Sciatic nerve (tissue), 2 donors: ENCODE measurements around the gene COL18A1. TPM values are rescaled to one million over a fixed set of nuclear protein-coding genes. Genes with fewer than 3 reads are reported as not detected.

Experiments used
- ATAC-seq: fragments of 200-7000 bp; cut with Tn5 transposase; one replicate; pipeline ENCODE4 v1.9.1; 2020; ENCODE audit warnings: mild to moderate bottlenecking, moderate library complexity
- DNase-seq: peaks from one replicate; pipeline ENCODE4 v3.0.0-alpha.2; 2020; ENCODE audit warnings: low spot score
- intact Hi-C: fragments of 100-400 bp; cut with DNase I; formaldehyde crosslinking; loops from one replicate; pipeline ENCODE4 v1.14.2; 2022
- total RNA-seq: library from RNA; stranded (reverse); fragmentation: NEBNext Ultra II Directional; extraction: Animal tissue kit (Norgen Biotek cat#: 25700); gene quantifications from one replicate; pipeline ENCODE4 v1.2.1, GENCODE V29; 2021
- donor health status: DM: no; HTN: no; CAD: no.
- donor health status: DM: no; HTN: no; CAD: no.

The COL18A1 gene
- total RNA-seq, 1 donor from 2014 or later = 129 TPM

DNA sequence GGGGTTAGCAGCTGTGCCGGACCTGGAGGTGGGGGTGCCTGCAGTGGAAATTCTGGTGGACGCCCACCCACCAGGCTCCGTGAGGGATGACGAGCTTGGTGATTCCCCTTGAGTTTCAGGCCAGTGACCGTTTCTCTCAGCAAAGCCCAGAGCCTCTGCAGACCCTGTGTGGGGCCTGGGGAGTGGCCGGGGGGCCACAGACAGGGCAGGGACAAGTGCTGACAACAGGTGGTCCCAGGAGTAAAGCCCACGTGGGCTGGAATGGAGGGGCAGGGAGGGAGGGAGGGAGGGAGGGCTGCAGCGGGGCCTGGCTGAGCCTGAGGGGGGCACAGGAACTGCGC, 52.8 kb downstream of the COL18A1 start:
- ATAC-seq (no peak), DNase-seq (no peak)
- intact Hi-C loops = no loop called here

DNA sequence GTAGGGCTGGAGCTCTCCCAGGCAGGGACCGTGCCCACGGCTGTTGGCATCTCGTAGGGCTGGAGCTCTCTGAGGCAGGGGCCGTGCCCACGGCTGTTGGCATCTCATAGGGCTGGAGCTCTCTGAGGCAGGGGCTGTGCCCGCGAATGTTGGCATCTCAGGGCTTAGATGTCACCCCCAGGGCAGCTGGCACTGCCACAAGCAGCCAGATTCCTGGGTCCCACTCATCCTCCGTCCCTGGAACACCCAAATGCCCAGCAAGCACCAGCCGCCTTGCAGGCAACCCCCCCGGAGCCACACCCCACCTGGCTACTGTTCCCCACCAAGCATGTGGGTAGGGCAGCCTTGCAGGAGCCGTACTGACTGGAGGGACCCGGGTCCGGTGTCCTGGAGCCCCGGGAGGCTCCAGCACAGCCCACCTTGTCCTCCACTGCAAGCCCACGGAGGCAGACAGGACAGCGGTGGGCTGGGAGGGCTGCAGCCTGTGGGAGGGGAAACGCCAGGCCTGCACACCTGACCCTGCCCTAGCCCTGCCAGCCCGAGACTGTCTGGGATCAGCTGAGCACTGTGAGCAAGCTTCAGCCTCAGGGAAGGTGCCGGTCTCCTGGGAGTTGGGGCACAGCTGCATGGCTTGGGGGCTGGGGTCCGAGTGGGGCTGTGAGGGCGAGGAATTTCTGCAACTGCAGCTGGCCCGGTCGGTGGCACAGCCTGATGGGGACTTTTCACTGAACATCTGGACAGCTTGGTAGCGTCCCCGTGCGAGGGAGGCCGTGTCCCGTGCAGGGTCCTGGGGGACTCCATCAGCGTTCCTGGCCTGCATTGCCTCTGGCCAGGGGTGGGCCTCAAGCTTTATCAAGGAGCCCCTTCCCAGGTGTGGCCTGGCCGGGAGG, 53.6 kb downstream of the COL18A1 start:
- intact Hi-C loops = no loop called here
- ATAC-seq = no peak
- no peak for DNase-seq

DNA sequence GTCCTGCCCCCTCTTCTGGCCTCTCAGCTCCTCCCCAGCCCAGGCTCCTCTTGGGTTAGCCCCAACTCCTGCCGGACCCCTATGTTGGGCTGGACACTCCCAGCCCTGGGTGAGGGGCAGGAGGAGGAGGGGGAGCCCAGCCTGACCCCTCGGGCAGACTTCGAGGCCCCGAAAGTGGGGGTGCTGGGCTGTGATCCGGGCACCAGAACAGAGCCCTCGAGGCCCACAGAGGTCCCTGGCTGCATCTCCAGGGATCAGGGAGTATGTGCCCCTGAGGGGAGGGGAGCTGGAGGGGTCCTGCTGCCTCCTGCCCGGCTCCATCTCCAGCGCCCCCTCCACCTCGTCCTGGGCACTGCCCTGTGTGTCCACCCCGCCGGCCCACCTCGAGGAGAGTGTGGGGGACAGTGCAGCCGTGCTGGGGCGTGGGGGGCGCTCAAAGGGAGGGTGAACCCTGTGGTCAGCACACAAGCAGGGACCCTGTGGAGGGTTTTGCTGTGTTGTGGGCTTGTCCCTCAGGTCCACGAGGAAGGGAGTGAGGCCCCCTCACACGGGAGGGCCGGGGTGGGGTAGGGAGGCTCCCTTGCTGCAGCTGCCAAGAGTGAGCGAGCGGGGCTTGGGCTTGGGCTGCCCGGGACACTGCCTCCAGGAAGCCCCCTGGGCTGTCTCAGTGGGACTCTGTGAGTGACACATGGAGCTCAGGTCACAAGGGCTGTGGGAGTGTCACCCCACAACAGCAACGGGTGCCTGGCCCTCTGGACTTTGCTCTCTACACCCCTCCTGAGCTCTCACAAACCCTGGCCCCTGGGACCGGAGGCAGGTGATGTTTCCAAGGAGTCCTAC, 54.4 kb downstream of the COL18A1 start:
- DNase-seq = no peak
- intact Hi-C loops = no loop called here
- no peak for ATAC-seq

DNA sequence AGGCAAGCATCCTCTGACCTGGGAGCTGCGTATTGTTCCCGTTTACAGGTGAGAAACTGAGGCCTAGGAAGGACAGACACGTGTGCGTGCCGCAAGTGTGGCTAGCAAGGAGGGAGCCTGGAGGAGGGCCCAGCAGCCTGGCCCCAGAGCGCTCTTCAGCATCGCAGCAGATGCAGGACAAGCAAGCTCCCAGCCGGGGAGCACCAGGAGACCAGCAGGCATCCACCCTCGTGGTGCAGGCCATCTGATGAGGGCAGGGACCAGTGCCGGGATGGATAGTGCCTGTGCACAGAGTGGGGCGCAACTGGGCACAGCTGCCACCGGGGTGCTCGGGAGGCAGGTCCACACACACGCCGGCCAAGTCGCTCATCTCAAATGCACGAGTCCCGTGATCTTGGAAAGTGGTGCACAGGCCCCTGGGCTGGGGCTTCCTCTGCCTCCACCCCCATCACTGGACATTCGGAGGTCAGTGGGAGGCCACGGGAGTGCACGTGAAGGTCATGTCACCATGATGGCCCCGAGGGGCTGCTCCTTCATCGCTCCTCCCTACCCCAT, 55.1 kb downstream of the COL18A1 start:
- no peak for DNase-seq
- intact Hi-C loops = no loop called here

DNA sequence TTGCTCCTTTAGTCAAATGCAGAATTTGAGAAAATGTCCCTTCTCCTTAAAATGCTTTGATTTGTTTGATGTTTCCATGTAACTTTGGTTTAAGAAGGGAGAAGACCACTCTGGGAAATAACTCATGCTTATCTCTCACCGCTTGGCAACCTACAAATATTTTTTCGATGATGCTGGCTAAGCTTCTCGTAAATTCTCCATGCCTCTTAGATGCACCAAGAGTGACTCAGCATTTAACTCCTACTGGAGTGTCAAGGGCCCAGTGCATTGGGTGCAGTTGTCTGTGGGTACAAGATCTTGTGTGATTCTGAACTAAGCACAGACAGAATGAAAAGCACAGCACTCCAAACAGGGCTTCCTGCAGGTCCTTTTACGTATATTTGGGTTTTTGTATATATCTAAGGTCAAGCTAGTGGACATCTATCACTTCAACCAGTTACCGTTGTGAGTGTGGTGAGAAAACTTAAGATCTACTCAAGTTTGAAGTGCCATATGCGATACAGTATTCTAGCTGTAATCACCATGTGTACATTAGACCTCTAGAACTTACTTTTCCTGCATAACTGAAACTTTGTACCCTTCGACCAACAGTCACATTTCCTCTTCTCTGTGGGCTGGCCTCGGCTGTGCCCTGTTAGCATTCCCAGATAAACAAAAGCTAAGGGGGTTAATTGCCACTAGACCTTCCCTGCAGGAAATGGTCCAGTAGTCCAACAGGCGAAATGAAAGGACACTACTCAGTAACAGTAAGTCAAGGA, 55.8 kb downstream of the COL18A1 start:
- ATAC-seq (no peak), DNase-seq (no peak)
- intact Hi-C loops = no loop called here

More for the DNA sequence above, 55.1 kb downstream of the COL18A1 start:
- no peak for ATAC-seq

DNA sequence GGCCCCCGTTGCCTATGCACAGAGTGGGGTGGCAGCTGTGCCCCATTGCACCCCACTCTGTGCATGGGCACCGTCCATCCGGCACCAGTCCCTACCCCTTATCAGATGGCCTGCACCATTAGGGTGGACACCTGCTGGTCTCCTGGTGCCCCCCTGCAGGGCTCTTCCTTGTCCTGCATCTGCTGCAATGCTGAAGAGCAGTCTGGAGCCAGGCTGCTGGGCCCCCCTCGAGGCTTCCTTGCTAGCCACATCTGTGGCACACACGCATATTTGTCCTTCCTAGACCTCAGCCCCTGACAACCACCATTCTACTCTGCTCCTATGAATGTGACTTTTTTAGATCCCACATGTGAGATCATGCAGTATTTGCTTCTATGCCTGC, 56.4 kb downstream of the COL18A1 start:
- ATAC-seq (no peak), DNase-seq (no peak)
- intact Hi-C loops = no loop called here

DNA sequence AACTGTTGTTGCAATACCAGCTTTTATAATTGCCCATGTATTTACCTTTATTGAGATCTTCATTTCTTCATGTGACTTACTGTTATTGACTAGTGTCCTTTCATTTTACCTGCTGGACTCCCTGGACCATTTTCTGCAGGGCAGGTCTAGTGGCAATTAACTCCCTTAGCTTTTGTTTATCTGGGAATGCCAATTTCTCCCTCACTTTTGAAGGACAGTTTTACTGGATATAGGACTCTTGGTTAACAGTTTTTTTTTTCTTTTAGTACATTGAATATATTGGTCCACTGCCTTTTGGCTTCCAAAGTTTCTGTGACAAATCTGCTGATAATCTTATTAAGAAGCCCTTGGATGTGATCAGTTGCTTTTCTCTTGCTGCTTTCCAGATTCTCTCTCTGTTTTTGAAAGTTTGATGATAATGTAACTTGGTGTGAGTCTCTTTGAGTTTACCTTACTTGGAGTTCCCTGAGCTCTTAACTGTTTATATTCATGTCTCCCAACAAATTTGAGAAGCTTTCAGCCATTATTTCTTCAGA, 56.9 kb downstream of the COL18A1 start:
- intact Hi-C loops = no loop called here
- no peak for ATAC-seq
- DNase-seq = no peak

DNA sequence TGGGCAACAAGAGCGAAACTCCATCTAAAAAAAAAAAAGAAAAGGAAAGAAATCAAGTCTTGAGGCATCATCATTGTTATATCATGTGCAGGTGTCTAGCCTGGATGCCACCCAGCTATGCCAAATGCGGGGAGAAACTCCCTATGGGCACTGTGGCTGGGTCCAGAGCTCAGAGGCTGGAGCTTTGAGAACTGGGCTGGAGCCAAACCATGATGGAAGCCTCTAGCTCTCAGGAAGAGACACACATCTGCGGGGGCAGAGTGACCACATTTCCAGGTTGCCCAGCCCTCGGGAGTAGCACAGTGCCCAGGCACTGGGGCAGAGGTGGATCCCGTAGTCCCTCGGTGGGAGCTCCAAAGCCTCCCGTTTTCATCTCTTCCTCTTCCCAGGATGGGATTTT, 58.9 kb downstream of the COL18A1 start:
- ATAC-seq = no peak
- no peak for DNase-seq
- intact Hi-C loops = no loop called here

DNA sequence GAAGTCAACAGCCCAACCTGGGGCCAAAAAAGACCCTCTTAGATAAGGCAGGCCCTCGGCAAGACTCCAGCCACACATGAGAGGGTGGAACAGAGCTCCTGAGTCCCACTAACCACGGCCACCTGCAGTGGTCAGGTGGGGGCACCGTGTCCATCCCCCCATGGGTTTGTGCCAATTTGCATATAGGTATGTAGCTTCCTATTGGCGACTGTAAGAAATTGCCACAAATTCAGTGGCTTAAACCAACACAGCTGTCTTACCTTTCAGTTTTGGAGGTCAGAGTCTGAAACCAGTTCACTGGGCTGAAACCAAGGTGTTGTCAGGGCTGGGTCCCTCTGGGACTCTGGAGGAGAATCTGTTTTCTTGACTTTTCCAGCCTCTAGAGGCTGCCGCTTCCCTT, 59.3 kb downstream of the COL18A1 start:
- ATAC-seq (no peak), DNase-seq (no peak)
- intact Hi-C loops = no loop called here

DNA sequence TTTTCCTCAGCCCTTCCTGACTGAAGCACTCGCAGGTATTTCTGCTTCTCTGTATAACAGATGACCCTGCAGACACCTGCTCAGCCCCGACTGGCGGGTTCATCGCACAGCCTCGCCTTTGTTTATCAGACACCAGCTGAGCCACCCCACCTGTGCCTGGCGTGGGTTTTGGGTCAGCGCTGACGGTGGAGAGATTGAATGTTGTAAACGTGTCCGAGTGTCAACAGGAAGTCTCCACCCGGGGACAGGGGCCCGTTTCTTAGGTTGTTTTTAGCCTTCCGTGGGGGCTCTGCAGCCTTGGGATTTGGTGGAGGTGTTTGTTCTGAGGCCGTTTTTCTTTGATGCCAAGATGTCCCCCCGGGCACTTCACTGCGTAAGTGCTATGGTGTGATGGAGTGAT, 60.1 kb downstream of the COL18A1 start:
- intact Hi-C loops = no loop called here
- ATAC-seq (no peak), DNase-seq (no peak)

DNA sequence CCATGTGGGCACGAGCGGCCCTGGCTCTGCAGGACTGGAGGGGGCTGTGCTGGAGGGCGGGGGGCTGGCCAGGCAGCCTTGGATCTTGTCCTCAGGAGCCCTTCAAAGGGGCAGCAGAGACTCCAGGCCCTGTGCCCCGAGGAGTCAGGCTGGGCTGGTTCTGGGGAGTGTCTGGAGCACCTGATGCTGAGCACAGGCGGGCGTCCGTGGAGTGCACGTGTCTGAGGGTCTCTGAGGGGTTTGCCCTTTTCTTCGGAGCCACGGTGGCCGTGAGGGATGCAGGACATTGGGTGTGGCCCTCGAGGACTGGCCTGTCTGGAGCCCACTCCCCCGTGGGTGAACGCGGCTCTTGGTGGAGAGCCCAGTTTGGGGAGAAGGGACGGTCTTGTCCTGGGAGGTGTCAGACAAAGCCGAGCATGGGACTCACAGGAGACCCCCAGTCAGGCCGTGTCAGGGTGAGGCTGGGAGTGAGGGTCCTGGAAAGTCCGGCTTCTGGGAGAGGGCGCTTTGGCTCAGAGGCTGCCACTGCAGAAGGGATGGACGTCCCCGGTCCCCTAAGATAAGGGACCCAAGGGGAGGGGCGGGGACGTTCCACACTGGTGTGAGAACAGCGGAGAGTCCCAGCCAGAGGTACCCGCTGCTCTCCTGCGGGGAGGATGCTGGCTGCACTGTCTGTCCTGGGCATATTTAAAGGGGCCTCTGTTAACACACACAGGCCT, 60.8 kb downstream of the COL18A1 start:
- intact Hi-C loops = no loop called here
- no peak for ATAC-seq
- no peak for DNase-seq

DNA sequence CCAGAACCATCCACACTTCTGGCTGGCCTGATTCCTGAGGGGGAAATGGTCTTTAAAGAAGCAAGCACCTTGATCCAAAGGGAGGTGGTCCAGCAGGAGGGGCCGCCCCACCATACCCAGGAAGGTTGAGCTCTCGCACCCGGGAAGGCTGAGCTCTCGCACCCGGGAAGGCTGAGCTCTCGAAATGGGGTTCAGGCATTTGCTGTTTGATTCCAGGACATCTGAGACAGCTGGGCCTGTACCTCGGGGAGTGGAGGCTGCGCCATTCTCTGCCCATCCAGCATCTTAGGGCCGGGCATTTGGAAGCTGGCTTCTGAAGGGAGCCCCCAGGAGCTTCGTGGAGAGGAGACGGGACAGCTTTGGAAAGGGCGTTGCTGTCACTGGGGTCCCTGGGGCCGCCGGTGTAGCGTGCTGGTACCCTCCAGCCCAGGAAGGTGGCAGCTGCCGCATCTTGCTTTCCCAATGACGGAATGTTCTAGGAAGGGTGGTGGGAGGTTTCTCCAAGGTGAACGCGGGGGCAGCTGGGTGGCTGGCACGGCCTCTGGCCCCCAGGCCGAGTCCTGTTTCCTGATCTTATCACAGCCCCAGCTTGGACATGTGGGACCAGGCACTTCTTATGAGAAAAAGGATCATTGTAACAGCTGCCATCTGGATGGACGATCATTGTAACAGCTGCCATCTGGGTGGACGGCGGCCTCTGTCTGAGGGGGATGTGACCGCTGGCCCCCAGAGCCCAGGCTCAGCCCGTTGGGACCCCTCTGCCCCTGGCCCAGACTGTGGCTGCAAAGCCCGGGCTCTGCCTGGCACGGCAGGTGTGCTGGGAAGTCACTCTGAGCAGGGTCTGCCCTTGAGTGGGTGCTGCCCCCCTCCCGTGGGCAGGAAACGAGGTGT, 61.6 kb downstream of the COL18A1 start:
- ATAC-seq (no peak), DNase-seq (no peak)
- intact Hi-C loops = no loop called here

DNA sequence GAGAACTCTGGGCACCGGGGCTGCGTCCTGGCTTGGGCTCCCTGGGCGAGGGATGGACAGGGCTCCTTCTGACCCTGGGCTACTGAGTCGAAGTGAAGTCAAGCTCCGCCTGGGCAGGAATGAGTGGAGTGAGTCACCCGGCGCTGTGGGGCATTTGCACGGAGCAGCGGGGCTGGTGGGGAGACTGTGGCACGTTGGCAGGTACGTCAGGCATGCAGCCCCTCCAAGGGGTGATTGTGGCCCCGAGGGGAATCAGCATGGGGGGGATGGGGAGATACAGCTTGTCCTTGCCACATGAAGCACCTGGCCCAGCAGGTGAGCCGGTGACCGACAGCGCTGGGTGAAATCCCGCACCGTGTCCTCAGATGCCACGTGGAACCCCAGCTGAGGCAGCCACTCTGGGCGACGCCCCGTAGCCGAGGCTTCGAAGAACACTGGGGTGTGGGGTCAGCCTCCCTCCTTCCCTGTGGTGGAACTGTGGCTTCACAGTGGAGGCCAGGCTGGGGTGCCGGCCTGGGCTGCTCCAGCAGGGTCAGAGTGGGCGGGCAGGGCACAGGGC, 62.3 kb downstream of the COL18A1 start:
- DNase-seq = no peak
- ATAC-seq = no peak
- intact Hi-C loops = no loop called here

DNA sequence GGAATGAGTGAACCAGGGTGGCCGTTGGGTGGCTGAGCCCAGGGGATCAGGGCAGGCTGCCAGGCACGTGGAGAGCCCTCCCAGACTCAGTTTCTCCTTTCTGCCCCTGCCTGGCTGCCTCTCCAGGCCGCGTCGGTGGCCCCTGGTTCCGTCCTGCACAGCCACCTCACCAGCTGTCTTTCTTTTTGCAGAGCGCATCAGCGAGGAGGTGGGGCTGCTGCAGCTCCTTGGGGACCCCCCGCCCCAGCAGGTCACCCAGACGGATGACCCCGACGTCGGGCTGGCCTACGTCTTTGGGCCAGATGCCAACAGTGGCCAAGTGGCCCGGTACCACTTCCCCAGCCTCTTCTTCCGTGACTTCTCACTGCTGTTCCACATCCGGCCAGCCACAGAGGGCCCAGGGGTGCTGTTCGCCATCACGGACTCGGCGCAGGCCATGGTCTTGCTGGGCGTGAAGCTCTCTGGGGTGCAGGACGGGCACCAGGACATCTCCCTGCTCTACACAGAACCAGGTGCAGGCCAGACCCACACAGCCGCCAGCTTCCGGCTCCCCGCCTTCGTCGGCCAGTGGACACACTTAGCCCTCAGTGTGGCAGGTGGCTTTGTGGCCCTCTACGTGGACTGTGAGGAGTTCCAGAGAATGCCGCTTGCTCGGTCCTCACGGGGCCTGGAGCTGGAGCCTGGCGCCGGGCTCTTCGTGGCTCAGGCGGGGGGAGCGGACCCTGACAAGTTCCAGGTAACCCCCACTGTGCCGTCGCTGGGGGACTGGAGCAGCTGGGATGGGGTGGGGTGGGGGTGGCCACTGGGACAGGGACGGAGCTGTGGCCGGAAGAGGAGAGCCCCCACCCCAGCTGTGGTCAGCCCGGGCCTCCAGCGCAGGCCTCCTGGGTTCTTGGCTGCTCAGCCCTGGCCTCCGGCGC, 63.3 kb downstream of the COL18A1 start:
- no peak for ATAC-seq
- no peak for DNase-seq
- intact Hi-C loops = no loop called here

DNA sequence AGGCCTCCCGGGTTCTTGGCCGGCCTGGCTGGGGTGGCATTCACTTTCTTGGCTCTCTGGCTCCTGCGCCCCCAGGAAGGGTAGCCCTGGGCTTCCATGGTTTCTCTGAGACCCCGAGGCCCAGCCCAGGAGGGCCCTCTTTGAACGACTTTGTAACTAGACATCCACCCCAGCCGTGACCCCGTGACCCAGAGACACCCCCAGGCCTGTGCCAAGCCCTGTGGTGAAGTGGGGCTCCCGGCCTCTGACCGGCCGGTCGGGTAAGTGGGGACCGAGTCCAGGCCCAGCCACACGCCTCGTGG, 64.0 kb downstream of the COL18A1 start:
- no peak for DNase-seq
- no peak for ATAC-seq
- intact Hi-C loops = no loop called here

DNA sequence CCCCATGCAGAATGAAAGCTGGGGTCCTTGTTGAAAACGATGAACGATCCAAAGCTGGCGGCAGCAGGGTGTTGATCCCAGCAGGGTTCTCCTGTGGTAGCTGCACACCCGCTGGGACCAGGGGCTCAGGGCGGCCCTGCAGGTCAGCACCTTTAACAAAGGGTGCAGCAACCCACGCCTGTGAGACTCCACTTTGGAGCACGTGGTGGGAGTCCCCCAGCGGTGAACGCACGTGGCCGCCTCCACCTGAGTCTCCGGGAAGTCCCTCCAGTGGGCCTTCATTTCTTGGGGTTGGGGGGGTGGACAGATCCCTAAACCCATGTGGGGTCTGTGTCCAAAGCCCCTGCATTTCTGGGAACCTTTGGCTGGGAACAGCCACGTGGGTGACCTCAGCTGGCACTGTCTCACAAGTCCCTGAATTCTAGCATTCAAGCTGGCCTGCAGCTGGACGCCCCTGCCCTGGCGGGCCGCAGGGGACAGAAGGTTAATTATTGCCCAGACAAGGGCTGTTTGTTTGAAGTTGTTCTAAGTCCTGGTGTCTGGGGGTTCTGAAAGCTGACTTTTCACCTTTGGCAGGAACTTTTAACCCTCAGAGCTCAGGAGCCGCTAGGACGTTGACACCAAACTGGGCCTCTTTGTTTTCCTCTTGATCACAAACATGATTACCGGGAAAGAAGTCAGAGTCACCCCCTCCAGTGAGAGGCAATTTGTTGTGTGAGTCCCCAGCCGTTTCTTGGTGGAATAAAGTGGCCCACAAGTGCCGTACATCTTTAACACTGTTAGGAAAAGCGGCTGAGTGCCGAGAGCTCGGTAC, 64.5 kb downstream of the COL18A1 start:
- no peak for DNase-seq
- ATAC-seq = peak; percentile 73
- intact Hi-C loops = no loop called here
